Vagina (tissue), 2 donors: ENCODE results near the gene LRRC17.

Experiments
- CTCF ChIP-seq, 3 experiments: fragments of 450-650 bp in 2 of 3; fragments of 200-600 bp in 1 of 3; sonication (generic) in 1 of 3; IDR thresholded peaks; one replicate each; pipeline ENCODE4 v1.5.1; 2017 to 2019; ENCODE audit warnings: antibody characterized with exemption in 3 of 3, mild to moderate bottlenecking in 2 of 3, moderate library complexity in 2 of 3
- POLR2A ChIP-seq, 2 donors: fragments of 450-650 bp; IDR thresholded peaks; one replicate each; pipeline ENCODE4 v1.6.1; 2017; ENCODE audit warnings: antibody characterized with exemption in 2 of 2, mild to moderate bottlenecking in 2 of 2, moderate library complexity in 2 of 2
- POLR2AphosphoS5 ChIP-seq, 2 donors: sonication (generic); formaldehyde crosslinking; IDR thresholded peaks; one replicate each; pipeline ENCODE4 v1.9.0; 2017; ENCODE audit warnings: antibody characterized with exemption in 2 of 2, mild to moderate bottlenecking in 2 of 2, low read depth in 1 of 2; ENCODE audit not compliant: insufficient read depth in 1 of 2

DNA sequence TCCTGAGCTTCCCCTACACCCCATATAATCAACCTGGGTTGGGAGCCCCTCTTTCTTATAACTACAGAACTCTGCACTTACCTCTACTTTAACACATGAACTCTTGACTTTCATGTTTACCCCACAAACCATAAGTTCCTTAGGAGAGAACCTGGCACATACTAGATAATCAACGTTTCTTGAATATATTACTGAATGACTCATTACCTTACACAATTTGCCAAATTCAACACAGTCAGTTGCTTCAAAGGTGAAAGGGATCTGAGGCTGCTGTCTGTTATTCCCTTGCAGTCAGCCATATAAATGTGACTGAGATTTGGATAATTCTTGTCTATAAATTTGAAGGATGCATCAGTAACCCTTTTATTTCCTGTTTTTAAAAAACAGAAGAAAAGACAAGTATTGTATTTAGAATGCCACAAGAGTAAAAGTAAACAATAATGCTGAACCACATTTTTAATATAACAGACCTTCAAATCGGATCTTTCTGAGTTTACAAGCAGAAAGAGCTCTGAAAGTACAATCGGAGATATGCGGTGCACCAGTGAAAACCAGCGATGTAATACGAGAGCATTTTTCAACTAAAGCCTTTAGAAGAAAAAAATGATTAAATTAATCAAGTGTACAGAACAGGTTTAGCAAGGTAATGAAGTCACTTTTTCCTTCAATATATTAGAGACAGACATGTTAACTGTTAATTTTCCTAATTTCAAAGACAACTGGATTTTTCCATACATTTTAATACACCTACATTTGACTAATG is 29.5 kb upstream of the LRRC17 start:
- TF ChIP-seq CTCF (IDR thresholded peaks at IDR 0.05) (no peak), POLR2A (IDR thresholded peaks at IDR 0.05) (no peak), POLR2AphosphoS5 (IDR thresholded peaks at IDR 0.05; ENCODE audit: insufficient read depth in 1 of 2, low read depth in 1 of 2) (no peak)
